GM12878 (cell line): ENCODE results near the gene RIOK1. TPM values are rescaled to one million over a fixed set of nuclear protein-coding genes. Genes with fewer than 3 reads are reported as not detected.

Source experiments
- ATF3 ChIP-seq: IDR thresholded peaks from 2 replicates; pipeline ENCODE4 v1.6.1; 2011; ENCODE audit warnings: low read depth, mild to moderate bottlenecking, low read length, moderate library complexity, borderline replicate concordance; ENCODE audit errors: extremely low read depth
- CTCF ChIP-seq, 3 experiments: IDR thresholded peaks in 2 of 3; conservative IDR thresholded peaks in 1 of 3; 2 replicates each; pipeline ENCODE4 v1.5.1; 2011; ENCODE audit warnings: low read depth in 3 of 3, low read length in 3 of 3, mild to moderate bottlenecking in 3 of 3, control low read depth in 2 of 3, moderate library complexity in 2 of 3, inconsistent platforms in 1 of 3, mixed read lengths in 1 of 3; ENCODE audit not compliant: control insufficient read depth in 2 of 3, insufficient read depth in 1 of 3; ENCODE audit errors: extremely low read depth in 1 of 3
- E2F8 ChIP-seq: fragments of 450-650 bp; IDR thresholded peaks from 2 replicates; pipeline ENCODE4 v1.6.1; 2018; ENCODE audit warnings: mild to moderate bottlenecking, low read depth, moderate library complexity; ENCODE audit not compliant: partially characterized antibody
- EGR1 ChIP-seq, 2 experiments: IDR thresholded peaks; 1 replicate in 1 of 2; 2 replicates in 1 of 2; pipeline ENCODE4 v1.6.1; 2011 to 2012; ENCODE audit warnings: low read depth in 2 of 2, low read length in 2 of 2, borderline replicate concordance in 1 of 2, mild to moderate bottlenecking in 1 of 2, moderate library complexity in 1 of 2
- ETV6 ChIP-seq, 2 experiments: fragments of 450-650 bp in 1 of 2; IDR thresholded peaks in 1 of 2; conservative IDR thresholded peaks in 1 of 2; 2 replicates each; pipeline ENCODE4 v1.6.1; 2014; ENCODE audit warnings: antibody characterized with exemption in 1 of 2, borderline replicate concordance in 1 of 2, low read depth in 1 of 2, mild to moderate bottlenecking in 1 of 2, moderate library complexity in 1 of 2
- IKZF1 ChIP-seq: fragments of 450-650 bp; conservative IDR thresholded peaks from 2 replicates; pipeline ENCODE4 v1.6.1; 2017; ENCODE audit warnings: antibody characterized with exemption, mild to moderate bottlenecking
- JUND ChIP-seq: IDR thresholded peaks from 2 replicates; pipeline ENCODE4 v1.6.1; 2012; ENCODE audit warnings: low read depth, mild to moderate bottlenecking, low read length, improper control_type of control experiment, moderate library complexity
- NFYB ChIP-seq: IDR thresholded peaks from 2 replicates; pipeline ENCODE4 v1.6.1; 2011; ENCODE audit warnings: low read depth, mild to moderate bottlenecking, low read length, improper control_type of control experiment, moderate library complexity; ENCODE audit not compliant: insufficient read depth
- NKRF ChIP-seq: fragments of 450-650 bp; conservative IDR thresholded peaks from 2 replicates; pipeline ENCODE4 v1.6.1; 2017; ENCODE audit warnings: mild to moderate bottlenecking, moderate library complexity
- RB1 ChIP-seq: fragments of 450-650 bp; formaldehyde crosslinking; IDR thresholded peaks from 2 replicates; pipeline ENCODE4 v1.6.1; 2017; ENCODE audit warnings: mild to moderate bottlenecking, borderline replicate concordance
- SREBF2 ChIP-seq: IDR thresholded peaks from 2 replicates; pipeline ENCODE4 v1.6.1; 2012; ENCODE audit warnings: mild to moderate bottlenecking, low read length
- ZBTB4 ChIP-seq: fragments of 450-650 bp; formaldehyde crosslinking; IDR thresholded peaks from 2 replicates; pipeline ENCODE4 v1.4.0; 2022; ENCODE audit warnings: mild to moderate bottlenecking, moderate library complexity
- polyA plus RNA-seq, 11 experiments: library from polyadenylated mRNA; depleted of rRNA in 4 of 11; unstranded in 6 of 11; stranded (reverse) in 5 of 11; fragments of >200 nt; fragmentation: Nextera tagmentation in 4 of 11; fragmentation: Illumina TruSeq in 1 of 11; extraction: Ambion mirVana in 4 of 11; extraction: Trizol in 1 of 11; gene quantifications; 1 replicate in 1 of 11; 2 replicates in 10 of 11; pipeline versions ENCODE4 v1.2.1 to v1.2.3, GENCODE V29; 2011 to 2016; ENCODE audit warnings: inconsistent platforms in 2 of 11, missing spikeins in 2 of 11, low read depth in 1 of 11
- total RNA-seq, 4 experiments: library from RNA; depleted of rRNA in 3 of 4; stranded (reverse); fragments of >200 nt in 3 of 4; fragmentation: Illumina TruSeq in 1 of 4; extraction: Trizol in 1 of 4; gene quantifications; 2 replicates each; pipeline versions ENCODE4 v1.2.1 to v1.2.3, GENCODE V29; 2013 to 2021

The RIOK1 gene
- total and polyA plus RNA-seq, 10 of the 15 experiments (the other 5 are each of a cell fraction or from before 2014, with no cell fraction given) = 16.1 to 44.6 (median 33.7) TPM

GRCh38 chr6:7389451-7390225, at the start of gene RIOK1, which contains the start of gene CAGE1 (continued):
- peak; percentile 65 for TF ChIP-seq E2F8
- 0 out of 2 replicates have a peak, but pooled peaks have one; percentile 46 for TF ChIP-seq NFYB
- no peak for TF ChIP-seq CTCF (IDR thresholded peaks at IDR 0.05 in 2 of 3, conservative IDR thresholded peaks at IDR 0.05 in 1 of 3; ENCODE audit: control insufficient read depth in 2 of 3, extremely low read depth in 1 of 3, insufficient read depth in 1 of 3, low read depth in 3 of 3, low read length in 3 of 3)
- TF ChIP-seq JUND = no peak
- peak; percentile 18 to 39; a peak in 1 of 3 replicates for TF ChIP-seq EGR1 (IDR thresholded peaks at IDR 0.05; ENCODE audit: borderline replicate concordance in 1 of 2, low read depth in 2 of 2, low read length in 2 of 2)
- 0 out of 2 replicates have a peak, but pooled peaks have one; percentile 11 for TF ChIP-seq ATF3
- peak in 1 of 2 experiments; percentile 24; a peak in 1 of 4 replicates for TF ChIP-seq ETV6 (conservative IDR thresholded peaks at IDR 0.05 in 1 of 2, IDR thresholded peaks at IDR 0.05 in 1 of 2; ENCODE audit: borderline replicate concordance in 1 of 2, low read depth in 1 of 2)
- TF ChIP-seq IKZF1 = peak; percentile 86
- peak; percentile 83 for TF ChIP-seq NKRF
- TF ChIP-seq RB1 = no peak; the same call in none of the 2 replicates
- TF ChIP-seq SREBF2 = peak; percentile 33; the same call in 1 of the 2 replicates
- TF ChIP-seq ZBTB4 (CRISPR knock-in tag) = no peak
